IPS DF 4.7 (cell line): ENCODE results near the gene TLR8.
"Not testable (repeated sequence)": the region's sequence is repeated elsewhere in the genome, so short reads cannot be mapped to it uniquely, and the experiment has no call there.

Source experiments
- DNase-seq: peaks from one replicate; pipeline ENCODE4 v3.0.0-alpha.2; 2013; ENCODE audit warnings: low spot score; ENCODE audit errors: extremely low read depth

TLR8 gene

DNA sequence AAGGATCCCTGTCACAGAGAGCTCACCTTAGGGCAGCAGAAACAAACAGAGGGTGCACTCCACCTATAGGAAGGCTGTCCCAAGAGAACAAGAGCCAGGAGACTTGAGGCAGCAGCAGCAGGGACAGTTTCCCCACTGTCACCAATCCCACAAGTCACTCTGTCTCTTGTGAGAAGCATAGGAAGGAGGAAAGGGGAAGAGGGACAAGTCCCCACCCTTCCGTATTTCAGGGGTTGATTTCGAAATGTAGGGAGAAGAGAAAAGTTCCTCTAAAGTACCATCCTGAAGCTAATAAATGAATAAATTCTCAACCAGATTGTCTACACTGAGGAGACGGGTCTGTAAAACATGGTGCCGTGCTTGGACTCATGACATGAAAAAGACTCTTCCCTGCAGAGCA lies 9.5 kb upstream of the TLR8 start:
- DNase-seq = no peak

- DNase-seq = no peak
These were observed 8.3 kb upstream of the TLR8 start for GRCh38 chrX:12898073-12898472.

- no peak for DNase-seq
These were observed 6.9 kb upstream of the TLR8 start for GRCh38 chrX:12899506-12899905.

GRCh38 chrX:12901486-12901885 lies 4.9 kb upstream of the TLR8 start:
- DNase-seq = no peak

DNA sequence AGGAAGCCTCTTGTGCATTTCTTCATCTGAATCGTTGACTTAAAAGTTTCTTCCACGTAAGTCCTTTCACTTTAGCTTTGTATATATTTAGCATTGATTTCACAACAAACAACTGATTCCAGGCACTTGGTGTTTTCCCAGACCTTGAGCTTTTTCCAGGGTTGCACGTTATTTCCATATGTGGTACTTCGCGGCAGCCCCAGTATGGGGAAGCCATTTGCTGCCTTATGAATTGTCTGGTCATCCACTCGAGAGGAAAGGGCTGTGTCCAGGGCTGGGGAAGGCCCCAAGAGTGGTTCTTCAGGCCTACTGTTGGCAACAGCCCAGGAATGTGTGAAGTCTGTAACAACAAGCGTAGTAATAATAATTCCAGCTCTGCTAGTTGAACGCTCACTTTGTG lies 2.8 kb upstream of the TLR8 start:
- no peak for DNase-seq

DNA sequence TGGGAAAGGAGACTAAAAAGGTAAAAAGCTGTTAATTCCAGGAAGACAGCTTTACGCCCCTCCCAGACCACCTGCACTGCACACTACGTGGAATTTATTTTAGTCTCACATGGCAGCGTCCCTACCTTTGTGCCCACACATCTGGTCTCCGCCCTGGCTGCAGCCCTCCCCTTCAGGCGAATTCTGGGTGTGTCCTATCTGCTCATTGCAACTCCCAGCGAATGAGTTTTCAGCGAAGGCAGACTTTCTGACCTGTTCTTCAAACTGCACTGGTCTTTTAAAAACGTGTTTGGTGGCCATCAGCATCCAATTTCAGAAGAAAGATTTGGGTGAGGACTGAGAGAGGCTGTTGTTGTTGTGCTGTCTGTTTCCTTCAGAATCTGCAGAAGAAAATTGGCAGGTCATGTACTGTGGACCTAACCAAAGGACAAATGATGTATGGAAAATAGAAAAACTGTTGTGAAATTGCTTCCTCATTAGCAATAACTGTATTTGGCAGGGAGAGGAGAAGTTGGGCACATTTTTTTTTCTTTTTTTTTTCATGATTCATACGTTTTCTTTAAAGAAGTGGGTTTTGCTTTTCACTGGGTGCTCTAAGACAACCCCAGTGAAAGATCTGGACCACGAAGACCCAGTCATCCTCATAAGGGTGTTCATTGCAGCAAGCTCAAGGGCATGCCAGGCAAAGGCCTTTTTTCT lies 4.2 kb downstream of the TLR8 start:
- DNase-seq = no peak

DNA sequence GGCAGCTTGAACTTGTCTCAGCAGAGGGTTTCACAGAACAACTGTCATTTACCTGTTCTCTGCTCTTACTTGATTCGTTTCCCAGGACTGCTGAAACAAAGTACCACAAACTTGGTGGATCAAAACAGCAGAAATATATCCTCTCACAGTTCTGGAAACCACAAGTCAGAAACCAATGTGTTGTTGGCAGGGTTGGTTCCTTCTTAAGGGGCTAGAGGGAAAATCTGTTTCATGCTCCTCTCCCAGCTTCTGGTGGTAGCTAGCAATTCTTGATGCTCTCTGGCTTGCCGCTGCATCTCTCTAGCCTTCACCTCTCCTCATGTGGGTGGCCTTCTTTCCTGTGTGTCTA lies 4.7 kb downstream of the TLR8 start:
- no peak for DNase-seq

DNA sequence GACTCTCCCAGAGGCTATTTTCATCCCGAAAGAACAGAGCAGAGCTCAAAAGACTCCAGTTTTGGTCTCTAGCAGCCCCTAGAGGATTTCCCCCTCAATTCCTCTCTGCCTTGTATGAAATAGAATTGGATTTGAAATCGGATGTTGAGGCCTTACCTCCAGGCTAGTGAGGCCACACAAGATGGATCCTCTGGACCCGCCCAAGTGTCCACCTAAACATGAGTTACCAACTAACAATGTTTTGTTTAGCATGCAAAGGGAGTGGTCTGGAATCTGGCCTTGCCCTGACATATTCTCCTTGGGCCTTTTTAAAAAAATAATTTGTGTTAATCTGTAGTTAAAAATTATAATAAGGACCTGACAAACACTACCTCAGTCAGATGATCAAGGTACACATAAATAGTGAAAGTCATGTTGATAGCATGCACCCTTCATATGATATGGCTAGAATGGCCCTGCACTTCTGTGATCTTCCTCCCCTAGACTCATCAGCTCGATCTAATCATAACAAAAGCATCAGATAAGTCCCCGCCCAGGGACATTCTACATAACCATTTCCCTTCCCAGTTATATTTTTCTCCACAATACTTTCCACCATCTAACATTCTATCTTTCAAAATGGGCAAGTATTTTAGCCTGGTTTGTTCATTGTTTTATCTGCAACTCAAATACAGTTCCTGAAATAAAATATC lies 6.5 kb downstream of the TLR8 start:
- DNase-seq = no peak

GRCh38 chrX:12917753-12918152 lies 11.3 kb downstream of the TLR8 start:
- DNase-seq = no peak

- DNase-seq = no peak
These were observed 12.6 kb downstream of the TLR8 start for GRCh38 chrX:12919051-12919450.

DNA sequence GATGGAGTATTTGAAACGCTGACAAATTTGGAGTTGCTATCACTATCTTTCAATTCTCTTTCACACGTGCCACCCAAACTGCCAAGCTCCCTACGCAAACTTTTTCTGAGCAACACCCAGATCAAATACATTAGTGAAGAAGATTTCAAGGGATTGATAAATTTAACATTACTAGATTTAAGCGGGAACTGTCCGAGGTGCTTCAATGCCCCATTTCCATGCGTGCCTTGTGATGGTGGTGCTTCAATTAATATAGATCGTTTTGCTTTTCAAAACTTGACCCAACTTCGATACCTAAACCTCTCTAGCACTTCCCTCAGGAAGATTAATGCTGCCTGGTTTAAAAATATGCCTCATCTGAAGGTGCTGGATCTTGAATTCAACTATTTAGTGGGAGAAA lies 13.2 kb downstream of the TLR8 start:
- no peak for DNase-seq

DNA sequence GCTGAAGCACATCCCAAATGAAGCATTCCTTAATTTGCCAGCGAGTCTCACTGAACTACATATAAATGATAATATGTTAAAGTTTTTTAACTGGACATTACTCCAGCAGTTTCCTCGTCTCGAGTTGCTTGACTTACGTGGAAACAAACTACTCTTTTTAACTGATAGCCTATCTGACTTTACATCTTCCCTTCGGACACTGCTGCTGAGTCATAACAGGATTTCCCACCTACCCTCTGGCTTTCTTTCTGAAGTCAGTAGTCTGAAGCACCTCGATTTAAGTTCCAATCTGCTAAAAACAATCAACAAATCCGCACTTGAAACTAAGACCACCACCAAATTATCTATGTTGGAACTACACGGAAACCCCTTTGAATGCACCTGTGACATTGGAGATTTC lies 14.6 kb downstream of the TLR8 start:
- no peak for DNase-seq

GRCh38 chrX:12921886-12922598 lies 15.6 kb downstream of the TLR8 start:
- no peak for DNase-seq

DNA sequence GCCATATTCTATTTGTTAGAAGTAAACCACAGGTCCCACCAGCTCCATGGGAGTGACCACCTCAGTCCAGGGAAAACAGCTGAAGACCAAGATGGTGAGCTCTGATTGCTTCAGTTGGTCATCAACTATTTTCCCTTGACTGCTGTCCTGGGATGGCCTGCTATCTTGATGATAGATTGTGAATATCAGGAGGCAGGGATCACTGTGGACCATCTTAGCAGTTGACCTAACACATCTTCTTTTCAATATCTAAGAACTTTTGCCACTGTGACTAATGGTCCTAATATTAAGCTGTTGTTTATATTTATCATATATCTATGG lies 16.1 kb downstream of the TLR8 start:
- DNase-seq = no peak

DNA sequence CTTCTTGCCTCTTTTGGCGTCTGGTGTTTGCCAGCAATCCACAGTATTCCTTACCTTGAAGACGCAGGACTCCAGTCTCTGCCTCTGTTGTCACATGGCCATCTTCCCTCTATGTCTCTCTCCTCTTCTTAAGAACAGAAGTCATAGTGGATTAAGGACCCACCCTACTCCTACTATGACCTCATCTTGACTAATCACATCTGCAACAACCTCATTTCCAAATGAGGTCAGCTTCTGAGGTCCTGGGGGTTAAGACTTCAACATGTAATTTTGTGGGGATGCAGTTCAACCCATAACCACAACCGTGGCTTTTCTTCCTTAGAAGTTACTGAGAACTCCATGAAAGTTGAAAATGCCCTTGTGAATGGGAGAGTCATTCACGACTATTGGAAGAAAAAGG lies 23.3 kb downstream of the TLR8 start:
- no peak for DNase-seq

DNA sequence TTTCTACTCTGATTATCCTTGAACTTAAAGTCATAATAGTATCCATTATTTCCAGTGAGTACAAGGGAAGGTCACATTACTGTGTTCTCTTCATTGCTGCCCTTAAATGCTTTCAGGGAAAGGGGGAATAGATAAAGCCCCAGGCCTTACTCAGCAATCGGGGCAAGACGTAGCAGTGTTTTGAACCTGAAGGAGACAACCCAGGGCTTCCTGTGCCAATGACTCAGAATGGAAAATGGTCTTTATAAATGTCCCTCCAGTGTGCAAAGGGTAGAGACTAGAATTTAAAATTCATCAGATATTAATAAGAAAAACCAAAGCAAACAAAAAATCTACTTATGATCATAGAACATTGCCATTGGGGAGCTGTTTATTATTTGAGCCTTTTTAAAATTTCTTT lies 23.7 kb downstream of the TLR8 start:
- DNase-seq = no peak

DNA sequence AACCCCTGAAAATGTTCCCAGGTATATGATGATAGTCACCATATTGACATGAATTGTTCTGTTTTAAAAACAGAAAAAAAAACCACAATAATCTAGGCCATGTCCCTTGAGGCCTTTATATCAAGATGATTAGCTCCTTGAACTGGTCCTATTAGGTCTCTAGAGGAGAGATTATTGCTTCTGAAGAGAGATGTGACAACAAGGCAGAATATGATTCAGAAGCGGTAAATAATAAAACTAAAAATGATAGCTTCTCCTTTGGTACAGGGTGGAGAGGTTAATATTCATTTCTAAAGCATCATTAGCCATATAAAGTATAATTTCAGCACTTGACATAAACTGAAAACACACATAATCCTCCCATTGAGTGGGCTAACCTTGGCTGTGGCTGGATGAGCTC lies 25.8 kb downstream of the TLR8 start:
- no peak for DNase-seq

GRCh38 chrX:12934850-12935249 lies 28.4 kb downstream of the TLR8 start:
- no peak for DNase-seq

DNA sequence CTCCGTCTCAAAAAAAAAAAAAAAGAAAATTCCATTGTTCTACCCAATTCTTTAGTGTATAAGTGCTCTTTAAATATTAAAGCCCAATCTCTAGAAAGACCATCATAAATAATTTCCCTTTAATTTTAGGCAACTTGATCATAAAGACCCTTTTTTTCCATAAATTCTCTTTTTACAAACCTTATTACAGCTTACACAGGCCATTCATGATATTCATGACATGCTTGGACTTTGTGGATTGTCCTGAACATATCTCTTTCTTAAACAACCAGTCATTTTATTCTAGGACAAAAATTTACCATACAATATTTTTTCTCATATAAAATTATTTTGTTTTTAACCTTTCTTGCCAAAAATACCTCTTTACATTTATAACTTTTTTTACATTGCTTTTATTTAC lies 30.5 kb downstream of the TLR8 start:
- no peak for DNase-seq

- DNase-seq = not testable (repeated sequence)
These were observed 34.1 kb downstream of the TLR8 start for GRCh38 chrX:12940471-12940870.

- not testable (repeated sequence) for DNase-seq
These were observed 37.2 kb downstream of the TLR8 start for GRCh38 chrX:12943592-12943991.

GRCh38 chrX:12944452-12944851 lies 38.0 kb downstream of the TLR8 start:
- DNase-seq = not testable (repeated sequence)

GRCh38 chrX:12945494-12945893 lies 39.1 kb downstream of the TLR8 start:
- no peak for DNase-seq
